ENCODE measurements around the gene FOXR1.

GRCh38 chr11:118988280-118988679 lies 16.7 kb downstream of the FOXR1 start:
- TF ChIP-seq CTCF (IDR thresholded peaks at IDR 0.05), result no peak
- TF ChIP-seq EZH2 (IDR thresholded peaks at IDR 0.05; ENCODE audit: borderline replicate concordance, insufficient read depth, low read depth, low read length, poor library complexity, severe bottlenecking), result no peak

All from B cell (primary cell).